ENCODE results near the gene SSH2. TPM values are rescaled to one million over a fixed set of nuclear protein-coding genes. Genes with fewer than 3 reads are reported as not detected.

The SSH2 gene
- total and polyA plus RNA-seq, 2 of the 13 experiments (the other 11 are each of a cell fraction or from before 2014, with no cell fraction given): 6.0 to 6.4 TPM

GRCh38 chr17:29778956-29779811, 150.8 kb downstream of the SSH2 start:
- FAIRE-seq: peak; percentile 74
- no peaks in the 10 kb centered on the region for H3K79me2 ChIP-seq (ENCODE audit: insufficient read depth, low read length)
- H3K9me3 ChIP-seq (ENCODE audit: low read length): no peaks in the 10 kb centered on the region
- H3K4me3 ChIP-seq (replicated peaks in 1 of 3; ENCODE audit: insufficient read depth in 1 of 3, low read depth in 2 of 3, low read length in 3 of 3): no peak overlapping the region
- ChIA-PET CTCF (ENCODE audit: low intra/inter-chr PET ratio, low total read pairs) (interaction anchor here (0.8 to 2.7 kb wide), 4 partner anchors 139 to 199 kb away, joined by 3 to 34 read pairs (median 6); no protein-coding TSS in a partner anchor), POLR2A (interaction anchor here (0.7 to 1.3 kb wide), 2 partner anchors 17 to 162 kb away, joined by 3 to 4 read pairs; no protein-coding TSS in a partner anchor)
- ATAC-seq: peak; percentile 79
- peaks cover 10% of the 10 kb centered on the region for H3K4me1 ChIP-seq (ENCODE audit: insufficient read depth, low read length)
- H3K36me3 ChIP-seq (replicated peaks in 1 of 2; ENCODE audit: control insufficient read depth in 1 of 2, insufficient read depth in 2 of 2, low read length in 2 of 2): no peaks in the 10 kb centered on the region
- peak; percentile 36 for DNase-seq (ENCODE audit: low spot score)
- H4K20me1 ChIP-seq (ENCODE audit: insufficient read depth, low read length): no peaks in the 10 kb centered on the region
- no peak overlapping the region for H3K4me2 ChIP-seq (ENCODE audit: low read depth, low read length)
- TF ChIP-seq, protein P1, sequence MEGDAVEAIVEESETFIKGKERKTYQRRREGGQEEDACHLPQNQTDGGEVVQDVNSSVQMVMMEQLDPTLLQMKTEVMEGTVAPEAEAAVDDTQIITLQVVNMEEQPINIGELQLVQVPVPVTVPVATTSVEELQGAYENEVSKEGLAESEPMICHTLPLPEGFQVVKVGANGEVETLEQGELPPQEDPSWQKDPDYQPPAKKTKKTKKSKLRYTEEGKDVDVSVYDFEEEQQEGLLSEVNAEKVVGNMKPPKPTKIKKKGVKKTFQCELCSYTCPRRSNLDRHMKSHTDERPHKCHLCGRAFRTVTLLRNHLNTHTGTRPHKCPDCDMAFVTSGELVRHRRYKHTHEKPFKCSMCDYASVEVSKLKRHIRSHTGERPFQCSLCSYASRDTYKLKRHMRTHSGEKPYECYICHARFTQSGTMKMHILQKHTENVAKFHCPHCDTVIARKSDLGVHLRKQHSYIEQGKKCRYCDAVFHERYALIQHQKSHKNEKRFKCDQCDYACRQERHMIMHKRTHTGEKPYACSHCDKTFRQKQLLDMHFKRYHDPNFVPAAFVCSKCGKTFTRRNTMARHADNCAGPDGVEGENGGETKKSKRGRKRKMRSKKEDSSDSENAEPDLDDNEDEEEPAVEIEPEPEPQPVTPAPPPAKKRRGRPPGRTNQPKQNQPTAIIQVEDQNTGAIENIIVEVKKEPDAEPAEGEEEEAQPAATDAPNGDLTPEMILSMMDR (CRISPR knock-in tag; IDR thresholded peaks at IDR 0.05): peak; percentile 76
- no peak for TF ChIP-seq HES4 (CRISPR knock-in tag; IDR thresholded peaks at IDR 0.05; ENCODE audit: borderline replicate concordance)
- TF ChIP-seq ERF (CRISPR knock-in tag; IDR thresholded peaks at IDR 0.05): no peak
- TF ChIP-seq ZNF761 (CRISPR knock-in tag; conservative IDR thresholded peaks at IDR 0.05): no peak
- TF ChIP-seq EED (CRISPR knock-in tag; IDR thresholded peaks at IDR 0.05): no peak
- peak; percentile 89 for TF ChIP-seq SMC3 (IDR thresholded peaks at IDR 0.05; ENCODE audit: low read length)
- no peak for TF ChIP-seq FOXK1 (CRISPR knock-in tag; IDR thresholded peaks at IDR 0.05; ENCODE audit: borderline replicate concordance, low read depth)
- peak; percentile 71 for TF ChIP-seq RAD21 (CRISPR knock-in tag; IDR thresholded peaks at IDR 0.05)
- peak; percentile 72 for TF ChIP-seq STAG1 (CRISPR knock-in tag; IDR thresholded peaks at IDR 0.05)
- no peak overlapping the region for H2AFZ ChIP-seq (ENCODE audit: low read length)
- WGBS (ENCODE audit: low lambda C conversion rate): 63% methylated on average over 8 of the region's 8 CpGs
- intact Hi-C loops (cut with micrococcal nuclease; ENCODE audit: unreplicated experiment) (loop anchor here (1.0 kb wide), 1 partner anchor 140 kb away; no protein-coding TSS in a partner anchor), in situ Hi-C loops (cut with HindIII; ENCODE audit: extremely low pct_ligation_motif_present, low pct_unique_long_range_greater_than_20kb) (loop anchor here (10.0 kb wide), 1 partner anchor 154 kb away; the partner anchor contains the start of gene CORO6)
- H3K9ac ChIP-seq (ENCODE audit: insufficient read depth, low read depth, low read length): no peak overlapping the region
- H3K27ac ChIP-seq (ENCODE audit: extremely low read length, insufficient read depth, low read length): no peak overlapping the region
- no TSS peak for BruUV-seq (replicated peaks)
- no peaks in the 10 kb centered on the region for H3K27me3 ChIP-seq (ENCODE audit: control insufficient read depth in 1 of 2, insufficient read depth in 2 of 2, low read length in 2 of 2)

Data from HepG2 (cell line).